ENCODE results near the gene FAF1. TPM values are rescaled to one million over a fixed set of nuclear protein-coding genes. Genes with fewer than 3 reads are reported as not detected.

FAF1 gene
- total and polyA plus RNA-seq, 8 donors = 47.4 to 58.3 (median 53.2) TPM

DNA sequence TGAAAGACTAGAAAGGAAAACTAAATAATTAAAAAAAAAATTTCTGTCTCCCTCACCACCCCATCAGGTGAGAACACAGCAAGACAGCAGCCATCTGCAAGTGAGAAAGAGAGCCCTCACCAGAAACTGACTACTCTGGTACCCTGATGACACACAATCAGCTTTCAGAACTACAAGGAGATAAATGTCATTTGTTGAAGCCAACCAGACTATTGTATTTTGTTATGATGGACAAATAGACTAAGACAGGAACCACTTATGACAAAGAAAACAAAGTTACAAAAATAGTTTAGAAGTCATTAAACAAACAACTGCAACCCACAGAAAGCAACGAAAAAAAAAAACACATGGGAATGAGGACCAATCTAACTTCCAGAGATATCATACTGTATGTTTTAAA, 98.3 kb downstream of the FAF1 start:
- ATAC-seq = no peak
- Histone ChIP-seq H3K27me3 (no peaks in the 10 kb centered on the region), H3K4me3 (no peak overlapping the region), H3K27ac (no peak overlapping the region), H3K4me1 (no peaks in the 10 kb centered on the region), H3K36me3 (no peaks in the 10 kb centered on the region), H3K9me3 (peaks cover 0 to 26% of the 10 kb centered on the region in 2 donors)
- TF ChIP-seq, protein P1, sequence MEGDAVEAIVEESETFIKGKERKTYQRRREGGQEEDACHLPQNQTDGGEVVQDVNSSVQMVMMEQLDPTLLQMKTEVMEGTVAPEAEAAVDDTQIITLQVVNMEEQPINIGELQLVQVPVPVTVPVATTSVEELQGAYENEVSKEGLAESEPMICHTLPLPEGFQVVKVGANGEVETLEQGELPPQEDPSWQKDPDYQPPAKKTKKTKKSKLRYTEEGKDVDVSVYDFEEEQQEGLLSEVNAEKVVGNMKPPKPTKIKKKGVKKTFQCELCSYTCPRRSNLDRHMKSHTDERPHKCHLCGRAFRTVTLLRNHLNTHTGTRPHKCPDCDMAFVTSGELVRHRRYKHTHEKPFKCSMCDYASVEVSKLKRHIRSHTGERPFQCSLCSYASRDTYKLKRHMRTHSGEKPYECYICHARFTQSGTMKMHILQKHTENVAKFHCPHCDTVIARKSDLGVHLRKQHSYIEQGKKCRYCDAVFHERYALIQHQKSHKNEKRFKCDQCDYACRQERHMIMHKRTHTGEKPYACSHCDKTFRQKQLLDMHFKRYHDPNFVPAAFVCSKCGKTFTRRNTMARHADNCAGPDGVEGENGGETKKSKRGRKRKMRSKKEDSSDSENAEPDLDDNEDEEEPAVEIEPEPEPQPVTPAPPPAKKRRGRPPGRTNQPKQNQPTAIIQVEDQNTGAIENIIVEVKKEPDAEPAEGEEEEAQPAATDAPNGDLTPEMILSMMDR (IDR thresholded peaks at IDR 0.05) = no peak
- no peak for DNase-seq
- intact Hi-C loops (cut with DNase I) = no loop called here

DNA sequence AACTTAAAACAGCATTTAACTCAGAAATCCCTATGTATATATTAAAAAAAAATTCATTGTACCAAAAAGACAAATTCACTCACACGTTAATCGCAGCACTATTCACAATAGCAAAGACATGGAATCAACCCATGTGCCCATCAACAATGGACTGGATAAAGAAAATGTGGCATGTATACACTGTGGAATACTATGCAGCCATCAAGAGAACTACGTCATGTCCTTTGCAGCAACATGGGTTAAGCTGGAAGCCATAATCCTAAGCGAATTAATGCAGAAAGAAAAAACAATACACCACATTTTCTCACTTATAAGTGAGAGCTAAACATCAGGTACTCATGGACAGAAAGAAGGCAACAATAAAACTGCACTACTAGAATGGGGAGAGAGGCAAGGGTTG, 99.4 kb downstream of the FAF1 start:
- no peak for ATAC-seq
- no peak overlapping the region for H3K4me3 ChIP-seq
- TF ChIP-seq, protein P1 (IDR thresholded peaks at IDR 0.05) = no peak
- no peaks in the 10 kb centered on the region for H3K27me3 ChIP-seq
- intact Hi-C loops (cut with DNase I) = no loop called here
- no peak overlapping the region for H3K27ac ChIP-seq
- H3K36me3 ChIP-seq = no peaks in the 10 kb centered on the region
- H3K4me1 ChIP-seq = no peaks in the 10 kb centered on the region
- DNase-seq = no peak
- peaks cover 0 to 26% of the 10 kb centered on the region in 2 donors for H3K9me3 ChIP-seq

DNA sequence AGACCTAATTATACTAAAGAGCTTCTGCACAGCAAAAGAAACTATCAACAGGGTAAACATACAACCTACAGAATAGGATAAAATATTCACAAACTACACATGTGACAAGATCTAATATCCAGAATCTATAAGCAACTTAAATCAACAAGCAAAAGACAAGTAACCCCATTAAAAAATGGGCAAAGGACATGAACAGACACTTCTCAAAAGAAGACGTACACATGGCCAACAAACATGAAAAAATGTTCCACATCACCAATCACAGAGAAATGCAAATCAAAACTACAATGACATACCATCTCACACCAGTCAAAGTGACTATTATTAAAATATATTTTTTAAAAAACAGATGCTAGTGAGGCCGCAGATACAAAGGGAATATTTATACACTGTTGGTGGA, 99.8 kb downstream of the FAF1 start:
- ATAC-seq (no peak), DNase-seq (no peak)
- TF ChIP-seq, protein P1 (IDR thresholded peaks at IDR 0.05) = no peak
- Histone ChIP-seq H3K27ac (no peak overlapping the region), H3K4me3 (no peak overlapping the region), H3K4me1 (no peaks in the 10 kb centered on the region), H3K36me3 (no peaks in the 10 kb centered on the region), H3K27me3 (no peaks in the 10 kb centered on the region), H3K9me3 (peaks cover 0 to 26% of the 10 kb centered on the region in 2 donors)
- intact Hi-C loops (cut with DNase I) = no loop called here

DNA sequence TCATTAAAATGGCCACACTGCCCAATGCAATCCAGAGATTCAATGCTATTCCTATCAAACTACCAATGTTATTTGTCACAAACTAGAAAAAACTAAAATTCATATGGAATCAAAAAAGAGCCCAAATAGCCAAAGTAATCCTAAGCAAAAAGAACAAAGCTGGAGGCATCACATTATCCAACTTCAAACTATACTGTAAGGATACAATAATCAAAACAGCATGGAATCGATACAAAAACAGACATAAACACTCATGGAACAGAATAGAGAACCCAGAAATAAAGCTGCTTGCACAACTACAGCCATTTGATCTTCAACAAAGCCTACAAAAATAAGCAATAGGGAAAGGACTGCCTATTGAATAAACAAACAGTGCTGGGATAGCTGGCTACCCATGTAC, 100.4 kb downstream of the FAF1 start:
- no peaks in the 10 kb centered on the region for H3K36me3 ChIP-seq
- peaks cover 0 to 26% of the 10 kb centered on the region in 2 donors for H3K9me3 ChIP-seq
- intact Hi-C loops (cut with DNase I) = no loop called here
- TF ChIP-seq, protein P1 (IDR thresholded peaks at IDR 0.05) = no peak
- no peak overlapping the region for H3K4me3 ChIP-seq
- H3K27ac ChIP-seq = no peak overlapping the region
- H3K4me1 ChIP-seq = no peaks in the 10 kb centered on the region
- ATAC-seq = no peak
- DNase-seq = no peak
- no peaks in the 10 kb centered on the region for H3K27me3 ChIP-seq

DNA sequence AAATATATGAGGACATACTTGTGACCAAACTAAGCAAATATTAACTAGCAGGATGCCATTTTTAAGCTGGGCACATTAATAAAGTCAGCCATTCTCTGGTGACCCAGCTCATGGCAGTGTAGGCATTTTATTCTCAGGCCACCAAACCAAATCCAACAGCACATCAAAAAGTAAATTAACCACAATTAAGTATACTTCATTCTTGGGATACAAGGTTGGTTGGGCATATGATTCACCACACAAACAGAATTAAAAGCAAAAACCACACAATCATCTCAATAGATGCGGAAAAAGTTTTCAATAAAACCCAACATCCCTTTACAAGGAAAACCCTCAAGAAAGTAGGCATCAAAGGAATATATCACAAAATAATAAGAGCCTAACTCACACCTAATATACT, 101.3 kb downstream of the FAF1 start:
- TF ChIP-seq, protein P1 (IDR thresholded peaks at IDR 0.05) = no peak
- Histone ChIP-seq H3K4me3 (no peak overlapping the region), H3K9me3 (peaks cover 0 to 26% of the 10 kb centered on the region in 2 donors), H3K36me3 (no peaks in the 10 kb centered on the region), H3K27ac (no peak overlapping the region), H3K4me1 (no peaks in the 10 kb centered on the region), H3K27me3 (no peaks in the 10 kb centered on the region)
- ATAC-seq = no peak
- intact Hi-C loops (cut with DNase I) = no loop called here
- DNase-seq = no peak
